SKM-1 (cell line): Measurements from ENCODE around the gene TMEM106C.
A peak's percentile ranks its signal among the peaks of the same experiment; 100 is the strongest.
"Not testable (repeated sequence)": the region's sequence is repeated elsewhere in the genome, so short reads cannot be mapped to it uniquely, and the experiment has no call there.

Experiments
- DNase-seq: peaks from one replicate; lab custom pipeline; 2025; ENCODE audit not compliant: unreplicated experiment; lab: John Stamatoyannopoulos, UW

The TMEM106C gene

GRCh38 chr12:47949441-47950341 is 13.7 kb upstream of the TMEM106C start:
- peak; percentile 51 for DNase-seq

DNA sequence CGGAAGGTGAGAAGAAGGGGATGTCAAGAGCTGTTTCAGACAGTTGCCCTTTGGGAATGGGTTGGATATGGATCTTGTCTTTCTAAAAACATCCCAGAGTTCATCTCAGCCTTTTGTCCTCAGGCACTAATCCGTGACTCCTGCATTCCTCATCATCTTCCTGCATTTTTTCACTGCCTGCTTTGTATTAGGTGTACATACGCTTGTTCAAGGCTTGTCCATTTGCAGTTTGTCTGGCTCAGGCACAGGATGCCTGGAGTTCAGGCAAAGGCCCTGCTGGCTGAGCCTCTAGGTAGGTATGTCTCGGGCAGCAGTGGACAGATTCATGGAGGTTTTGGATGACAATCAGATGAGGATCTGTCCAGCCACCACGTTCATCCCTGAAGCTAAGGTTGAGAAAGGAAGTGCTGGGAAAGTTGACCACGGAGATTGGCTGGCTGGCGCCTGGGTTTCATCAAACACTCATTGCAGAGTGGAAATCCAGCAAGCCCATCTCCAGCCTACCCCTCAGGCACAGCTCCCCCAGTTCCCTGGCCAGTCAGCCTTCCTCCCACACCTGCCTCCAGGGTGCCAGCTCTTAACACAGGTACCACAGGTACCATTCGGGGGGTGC is 12.4 kb upstream of the TMEM106C start:
- no peak for DNase-seq

- no peak for DNase-seq
Observed at GRCh38 chr12:47954058-47954457, 9.3 kb upstream of the TMEM106C start.

DNA sequence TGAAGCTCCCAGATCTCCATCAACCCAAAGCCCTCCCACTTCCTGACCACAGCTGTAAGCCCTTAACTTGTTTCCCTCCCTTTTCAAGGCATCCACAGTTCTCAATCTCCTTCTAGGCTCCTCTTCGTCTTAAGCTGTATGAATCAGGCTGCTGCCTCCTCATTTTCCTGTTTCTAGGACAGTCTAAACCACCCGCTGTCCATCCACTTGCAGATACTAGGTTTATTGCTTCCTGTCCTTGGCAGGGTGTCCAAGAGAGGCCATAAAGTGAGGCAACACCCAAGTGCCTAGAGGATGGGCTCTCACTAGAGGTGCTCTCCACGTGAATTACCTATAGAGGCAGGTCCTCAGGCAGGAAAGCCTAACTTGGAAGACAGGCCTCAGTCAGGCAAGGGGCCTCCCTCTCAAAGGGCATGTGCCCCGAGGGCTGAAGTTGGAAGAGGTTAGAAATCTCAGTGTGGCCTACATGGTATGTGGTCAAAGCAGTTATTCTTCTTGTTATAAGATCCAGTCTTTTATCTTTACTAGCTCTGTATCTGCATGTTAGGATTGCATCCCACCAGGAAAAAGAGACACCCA is 8.8 kb upstream of the TMEM106C start:
- no peak for DNase-seq

GRCh38 chr12:47955059-47955458 is 8.3 kb upstream of the TMEM106C start:
- DNase-seq, result no peak

DNA sequence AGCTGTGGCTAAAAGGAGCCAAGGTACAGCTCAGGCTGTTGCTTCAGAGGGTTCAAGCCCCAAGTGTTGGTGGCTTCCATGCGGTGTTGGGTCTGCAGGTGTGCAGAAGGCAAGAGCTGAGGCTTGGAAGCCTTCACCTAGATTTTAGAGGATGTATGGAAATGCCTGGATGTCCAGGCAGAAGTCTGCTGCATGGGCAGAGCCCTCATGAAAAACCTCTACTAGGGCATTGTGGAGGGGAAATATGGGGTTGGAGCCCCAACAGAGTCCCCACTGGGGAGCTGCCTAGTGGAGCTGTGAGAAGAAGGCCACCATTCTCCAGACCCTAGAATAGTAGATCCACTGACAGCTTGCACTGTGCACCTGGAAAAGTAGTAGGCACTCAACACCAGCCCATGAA is 5.7 kb upstream of the TMEM106C start:
- DNase-seq, result not testable (repeated sequence)

DNA sequence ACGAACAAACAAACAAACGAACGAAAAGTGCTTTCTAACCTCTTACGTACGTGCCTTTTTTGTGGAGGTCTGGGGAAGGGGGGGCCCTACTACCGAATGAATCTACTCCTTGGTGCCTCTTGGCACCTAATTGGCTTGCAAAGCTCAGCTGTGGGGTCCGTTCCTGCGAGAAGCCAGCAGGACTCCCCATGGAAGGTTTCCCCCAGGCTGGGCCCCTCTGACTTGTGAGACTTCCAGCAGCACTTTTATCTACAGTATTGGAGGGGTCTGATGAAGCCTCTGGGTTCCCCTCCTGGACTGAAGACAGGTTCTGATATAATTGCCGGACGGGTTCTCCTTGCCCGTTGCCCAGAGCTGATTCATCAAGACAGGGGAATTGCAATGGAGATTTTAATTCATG is 1.2 kb upstream of the TMEM106C start:
- no peak for DNase-seq

- no peak for DNase-seq
Observed at GRCh38 chr12:47964106-47964728, 821 bp downstream of the TMEM106C start.

DNA sequence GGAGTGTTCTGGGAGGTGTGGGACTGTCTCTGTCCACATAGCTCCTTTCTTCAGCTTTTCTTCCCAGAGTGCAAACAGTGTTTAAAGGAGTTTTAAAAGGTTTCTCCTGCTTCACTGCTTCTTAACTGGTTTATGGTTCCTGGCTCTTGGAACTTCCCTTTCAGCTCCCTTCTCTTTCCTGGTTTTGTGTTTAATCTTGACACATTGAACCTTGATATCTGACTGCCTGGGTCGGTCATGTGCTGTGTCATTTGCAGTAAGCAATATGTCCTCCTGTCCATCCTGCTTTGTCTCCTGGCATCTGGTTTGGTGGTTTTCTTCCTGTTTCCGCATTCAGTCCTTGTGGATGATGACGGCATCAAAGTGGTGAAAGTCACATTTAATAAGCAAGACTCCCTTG is 2.2 kb downstream of the TMEM106C start:
- no peak for DNase-seq

DNA sequence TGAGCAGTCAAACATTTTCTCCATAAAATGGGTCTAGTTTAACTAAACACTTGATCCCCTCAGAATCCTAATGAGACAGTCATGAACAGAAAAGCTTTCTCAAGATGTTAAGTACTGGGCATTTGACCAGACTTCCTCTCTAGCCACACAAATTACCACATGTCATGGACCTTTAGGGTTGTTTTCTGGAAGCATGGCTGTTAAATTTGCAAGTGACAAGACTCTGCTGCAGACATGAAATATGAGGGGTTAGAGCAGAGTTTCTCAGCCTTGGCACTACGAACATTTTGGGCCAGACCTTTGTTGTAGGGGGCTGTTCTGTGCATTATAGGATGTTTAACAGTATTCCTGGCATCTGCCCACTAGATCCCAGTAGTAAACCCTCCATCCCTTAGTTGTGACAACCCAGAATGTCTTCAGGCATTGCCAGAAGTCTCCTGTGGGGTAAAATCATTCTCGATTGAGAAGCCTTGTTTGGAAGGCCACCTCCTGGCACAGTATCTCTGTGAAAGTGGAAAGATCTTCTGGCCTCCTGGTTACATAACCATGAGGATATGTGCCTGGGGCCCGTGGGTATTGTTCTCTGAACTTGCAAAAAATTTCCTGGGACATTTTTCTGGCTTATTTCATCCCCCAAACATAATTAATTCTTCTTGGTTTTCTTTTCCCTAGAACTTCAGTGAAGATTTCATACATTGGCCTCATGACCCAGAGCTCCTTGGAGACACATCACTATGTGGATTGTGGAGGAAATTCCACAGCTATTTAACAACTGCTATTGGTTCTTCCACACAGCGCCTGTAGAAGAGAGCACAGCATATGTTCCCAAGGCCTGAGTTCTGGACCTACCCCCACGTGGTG is 4.3 kb downstream of the TMEM106C start:
- no peak for DNase-seq

DNA sequence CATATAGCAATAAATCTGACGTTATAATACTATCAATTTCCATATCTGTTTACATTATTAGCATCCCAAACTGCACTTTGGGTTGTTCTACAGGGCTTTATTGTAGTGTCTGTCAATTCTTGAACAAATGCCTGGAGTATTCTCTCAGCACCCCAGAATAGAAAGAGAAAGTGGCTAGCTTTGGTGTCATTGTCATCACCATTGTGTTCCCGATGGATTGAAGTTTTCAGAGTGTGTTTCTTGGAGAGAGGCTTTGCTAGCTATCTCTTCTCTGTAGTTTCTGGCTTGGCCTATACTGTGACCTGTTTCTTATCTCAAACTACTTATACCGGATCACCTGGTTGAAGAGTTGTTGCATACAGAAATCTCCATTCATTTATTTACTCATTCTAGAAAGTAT is 6.4 kb downstream of the TMEM106C start:
- no peak for DNase-seq

GRCh38 chr12:47970843-47971242 is 7.4 kb downstream of the TMEM106C start:
- no peak for DNase-seq

DNA sequence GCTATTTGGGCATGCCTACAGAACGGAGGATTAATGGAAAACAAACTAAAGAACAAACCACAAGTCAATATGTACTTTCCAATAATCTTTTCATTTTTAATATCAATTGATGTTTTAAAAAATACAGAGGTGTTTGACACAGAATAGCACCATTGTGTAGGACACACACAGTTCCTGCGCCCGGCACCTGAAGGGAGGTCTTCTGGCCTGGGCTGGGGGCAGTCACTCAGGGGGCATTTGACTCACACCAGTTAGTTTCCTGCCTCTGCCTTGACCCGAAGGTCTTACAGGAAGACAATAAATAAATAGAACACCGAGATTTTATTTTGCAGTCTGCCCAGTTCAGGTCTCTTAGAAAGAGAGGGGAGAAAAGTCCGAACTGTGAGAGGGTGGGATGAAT is 9.5 kb downstream of the TMEM106C start:
- DNase-seq, result no peak

DNA sequence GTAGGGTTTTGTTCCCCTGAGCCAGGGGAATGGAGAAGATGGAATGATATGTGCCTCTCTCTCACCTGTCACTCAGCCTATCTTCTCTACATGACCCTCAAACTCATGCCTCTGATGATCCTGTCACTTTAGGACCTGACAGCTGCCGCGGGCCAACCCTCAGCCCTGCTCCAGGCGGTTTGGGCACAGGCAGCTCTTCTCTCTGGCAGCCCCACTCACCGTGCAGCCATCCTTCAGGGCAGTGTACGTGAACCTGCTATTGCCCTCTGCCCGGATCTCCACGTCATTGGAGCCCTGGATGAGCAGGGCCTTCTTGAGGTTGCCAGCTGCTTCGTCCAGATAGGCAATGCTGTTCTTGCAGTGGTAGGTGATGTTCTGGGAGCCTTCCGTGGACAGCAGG is 10.5 kb downstream of the TMEM106C start:
- no peak for DNase-seq

DNA sequence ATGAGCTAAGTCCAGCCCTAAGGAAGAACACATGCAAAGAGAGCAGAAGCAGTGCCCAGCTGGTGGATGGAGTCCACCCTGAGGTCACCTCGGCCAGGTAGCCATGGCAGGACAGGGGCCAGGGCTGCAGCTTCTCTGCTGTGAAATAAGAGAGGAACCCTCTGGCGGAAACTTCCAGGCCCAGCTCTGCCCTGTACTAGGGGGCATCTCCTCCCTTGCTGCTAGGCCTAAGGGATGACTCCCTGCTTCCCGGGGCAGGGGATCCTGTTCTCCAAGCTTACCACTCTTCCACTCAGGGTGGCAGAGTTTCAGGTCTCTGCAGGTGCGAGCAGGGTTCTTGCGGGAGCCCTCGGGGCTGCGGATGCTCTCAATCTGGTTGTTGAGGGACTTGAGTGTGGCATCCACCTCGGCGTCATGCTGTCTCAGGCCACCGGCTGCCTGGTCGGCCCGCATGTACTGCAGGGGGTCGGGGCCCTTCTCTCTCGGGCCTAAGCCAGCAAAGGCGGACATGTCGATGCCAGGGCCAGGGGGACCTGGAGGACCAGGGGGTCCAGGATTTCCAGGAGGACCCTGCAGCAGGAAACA is 11.7 kb downstream of the TMEM106C start:
- DNase-seq, result no peak

DNA sequence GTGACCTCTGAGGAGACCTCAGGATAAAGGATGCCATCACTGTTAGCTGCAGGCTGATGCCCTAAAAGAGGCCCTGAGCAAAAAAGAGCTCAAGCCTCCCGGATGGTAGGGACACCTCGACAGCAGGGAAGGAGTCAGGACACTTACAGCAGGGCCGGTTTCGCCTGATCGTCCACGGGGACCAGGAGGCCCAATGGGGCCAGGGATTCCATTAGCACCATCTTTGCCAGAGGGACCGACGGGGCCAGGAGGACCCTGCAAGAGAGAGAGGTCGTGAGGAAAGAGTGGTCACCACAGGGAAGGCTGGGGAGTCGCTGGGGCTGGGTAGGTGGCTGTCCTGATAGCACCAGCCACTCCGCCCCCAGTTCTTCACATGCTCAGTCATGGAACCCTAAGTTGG is 12.4 kb downstream of the TMEM106C start:
- DNase-seq, result no peak

GRCh38 chr12:47977046-47977771 is 13.8 kb downstream of the TMEM106C start:
- no peak for DNase-seq

DNA sequence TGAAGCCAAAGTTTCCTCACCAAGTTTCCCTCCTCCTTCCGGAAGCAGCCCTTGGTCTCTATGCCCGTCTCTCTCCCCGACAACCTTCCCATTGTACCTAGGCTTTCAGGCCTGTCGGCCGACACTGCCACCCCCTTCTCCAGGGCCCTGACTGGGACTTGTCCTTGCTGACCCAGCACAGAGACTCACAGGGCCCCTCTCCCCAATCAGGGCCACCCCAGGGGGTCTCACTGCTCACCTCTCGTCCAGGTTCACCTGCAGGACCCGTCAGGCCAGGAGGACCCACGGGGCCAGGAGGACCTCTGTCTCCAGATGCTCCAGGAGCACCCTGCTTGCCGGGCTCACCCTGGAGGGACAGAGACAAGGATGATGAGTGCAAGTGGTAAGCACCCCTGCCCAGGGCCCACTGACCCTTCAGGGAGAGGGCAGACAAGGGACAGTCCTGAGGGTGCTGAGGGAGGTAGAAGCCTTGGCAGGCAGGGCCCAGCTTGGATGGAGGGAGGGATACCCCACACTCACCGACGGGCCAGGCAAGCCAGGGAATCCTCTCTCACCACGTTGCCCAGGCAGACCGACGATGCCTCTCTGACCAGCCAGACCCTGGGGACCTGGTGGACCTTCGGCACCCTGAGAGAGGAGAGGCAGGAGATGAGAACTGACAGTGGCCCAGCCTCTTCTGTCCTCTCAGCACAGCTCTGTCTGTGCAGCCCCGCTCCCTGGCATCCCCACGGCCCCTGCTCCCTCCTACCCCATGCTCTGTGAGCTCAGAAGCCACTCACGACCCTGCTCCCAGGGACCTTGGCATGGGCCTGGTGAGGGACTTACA is 14.6 kb downstream of the TMEM106C start:
- DNase-seq, result no peak

DNA sequence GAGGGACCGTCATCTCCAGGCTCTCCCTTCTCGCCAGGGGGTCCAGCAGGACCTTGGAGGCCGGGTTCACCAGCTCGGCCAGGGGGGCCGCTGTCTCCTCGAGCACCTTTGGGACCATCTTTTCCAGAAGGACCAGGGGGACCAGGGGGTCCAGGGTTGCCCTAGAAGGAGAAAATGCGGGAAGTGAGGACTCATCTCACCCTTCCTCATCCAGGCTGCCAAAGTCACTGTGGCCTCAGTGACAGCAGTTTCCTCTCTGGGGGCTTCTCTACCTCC is 15.1 kb downstream of the TMEM106C start:
- no peak for DNase-seq
